PC-9 (cell line): ENCODE measurements around the gene KBTBD12. TPM values are rescaled to one million over a fixed set of nuclear protein-coding genes. Genes with fewer than 3 reads are reported as not detected.
"Not testable (repeated sequence)": the region's sequence is repeated elsewhere in the genome, so short reads cannot be mapped to it uniquely, and the experiment has no call there.

Experiments
- BruUV-seq: library from RNA; stranded (reverse); fragments of 400-500 nt; replicated peaks from 2 replicates; lab custom pipeline; 2021; lab: Mats Ljungman, UMichigan
- CTCF ChIA-PET: fragments of 300-600 bp; sonication (Branson Sonifier 250); formaldehyde crosslinking; loops from one replicate; lab custom pipeline; 2022; ENCODE audit warnings: antibody characterized with exemption; lab: Charles Lee
- POLR2A ChIA-PET: fragments of 300-600 bp; sonication (Branson Sonifier 250); formaldehyde crosslinking; loops from one replicate; lab custom pipeline; 2022; ENCODE audit warnings: antibody characterized with exemption; ENCODE audit not compliant: unreplicated experiment; lab: Charles Lee
- DNase-seq, 2 experiments: peaks; one replicate each; pipeline versions ENCODE4 v3.0.0 to v3.0.0-alpha.2; 2015 to 2022; ENCODE audit warnings: mixed read lengths in 1 of 2
- H2AFZ ChIP-seq: fragments of 200-600 bp; sonication (generic); 2 replicates; pipeline ENCODE4 v1.8.1; 2017; ENCODE audit warnings: antibody characterized with exemption
- H3F3A ChIP-seq: fragments of 200-600 bp; sonication (generic); 2 replicates; pipeline ENCODE4 v1.8.1; 2017; ENCODE audit warnings: antibody characterized with exemption, mild to moderate bottlenecking, low read depth; ENCODE audit not compliant: insufficient read depth
- H3K27ac ChIP-seq: fragments of 200-600 bp; sonication (generic); 2 replicates; pipeline ENCODE4 v1.6.1; 2016; ENCODE audit warnings: mixed run types
- H3K27me3 ChIP-seq: fragments of 200-600 bp; sonication (generic); 2 replicates; pipeline ENCODE4 v1.6.1; 2016; ENCODE audit warnings: low read depth, mixed run types; ENCODE audit not compliant: insufficient read depth
- H3K36me3 ChIP-seq: fragments of 200-600 bp; sonication (generic); 2 replicates; pipeline ENCODE4 v1.6.1; 2016; ENCODE audit warnings: low read depth, mixed run types
- H3K4me1 ChIP-seq: fragments of 200-600 bp; sonication (generic); replicated peaks from 2 replicates; pipeline ENCODE4 v1.6.1; 2016; ENCODE audit warnings: mixed run types; ENCODE audit not compliant: insufficient read depth
- H3K4me2 ChIP-seq: fragments of 200-600 bp; sonication (generic); 2 replicates; pipeline ENCODE4 v1.6.1; 2017; ENCODE audit warnings: mixed run types
- H3K4me3 ChIP-seq: fragments of 200-600 bp; sonication (generic); 2 replicates; pipeline ENCODE4 v1.6.1; 2016; ENCODE audit warnings: mixed run types
- H3K79me2 ChIP-seq: fragments of 200-600 bp; sonication (generic); 2 replicates; pipeline ENCODE4 v1.6.1; 2017; ENCODE audit warnings: low read depth, mixed run types
- H3K9me2 ChIP-seq: fragments of 200-600 bp; sonication (generic); 2 replicates; pipeline ENCODE4 v1.8.1; 2017; ENCODE audit warnings: mild to moderate bottlenecking; ENCODE audit not compliant: insufficient read depth
- H3K9me3 ChIP-seq: fragments of 200-600 bp; sonication (generic); 2 replicates; pipeline ENCODE4 v1.8.1; 2016; ENCODE audit warnings: low read depth; ENCODE audit not compliant: insufficient read depth
- H4K20me1 ChIP-seq: fragments of 200-600 bp; sonication (generic); 2 replicates; pipeline ENCODE4 v1.8.1; 2017; ENCODE audit not compliant: insufficient read depth
- CTCF ChIP-seq: fragments of 200-600 bp; sonication (generic); conservative IDR thresholded peaks from 2 replicates; pipeline ENCODE4 v1.6.1; 2017; ENCODE audit warnings: mixed run types, antibody characterized with exemption, mild to moderate bottlenecking, moderate library complexity
- EZH2 ChIP-seq: fragments of 200-600 bp; sonication (generic); IDR thresholded peaks from 2 replicates; pipeline ENCODE4 v1.8.0; 2017; ENCODE audit warnings: antibody characterized with exemption, low read depth
- intact Hi-C: fragments of 100-400 bp; cut with micrococcal nuclease; formaldehyde crosslinking; loops from one replicate; pipeline ENCODE4 v1.10.0; 2022; ENCODE audit not compliant: unreplicated experiment
- total RNA-seq: library from RNA; stranded (reverse); gene quantifications from 2 replicates; pipeline ENCODE4 v1.2.3, GENCODE V29; 2021

Gene KBTBD12
- total RNA-seq, 1 experiment from 2014 or later = 1.1 TPM

- Histone ChIP-seq H4K20me1 (no peaks in the 10 kb centered on the region), H3K36me3 (no peaks in the 10 kb centered on the region), H3K9me3 (no peaks in the 10 kb centered on the region), H3K9me2 (no peaks in the 10 kb centered on the region), H3F3A (no peaks in the 10 kb centered on the region), H3K79me2 (no peaks in the 10 kb centered on the region), H3K4me3 (no peak overlapping the region), H3K4me1 (no peaks in the 10 kb centered on the region), H3K4me2 (no peak overlapping the region), H3K27ac (no peak overlapping the region), H3K27me3 (no peaks in the 10 kb centered on the region), H2AFZ (no peak overlapping the region)
- no peak for DNase-seq
- TF ChIP-seq EZH2 (no peak), CTCF (no peak)
- intact Hi-C loops = no loop called here
- ChIA-PET CTCF (no interaction called here), POLR2A (no interaction called here)
- BruUV-seq = no TSS peak
Measured at GRCh38 chr3:127867986-127868385, 47.0 kb upstream of the KBTBD12 start.

- Histone ChIP-seq H3K4me1 (no peaks in the 10 kb centered on the region), H3K27ac (no peak overlapping the region), H3K27me3 (no peaks in the 10 kb centered on the region), H3K4me2 (no peak overlapping the region), H4K20me1 (no peaks in the 10 kb centered on the region), H2AFZ (no peak overlapping the region), H3K4me3 (no peak overlapping the region), H3K9me2 (no peaks in the 10 kb centered on the region), H3K9me3 (no peaks in the 10 kb centered on the region; the same call in 1 of the 2 replicates), H3K36me3 (no peaks in the 10 kb centered on the region), H3F3A (no peaks in the 10 kb centered on the region), H3K79me2 (no peaks in the 10 kb centered on the region)
- no TSS peak for BruUV-seq
- ChIA-PET POLR2A (no interaction called here), CTCF (no interaction called here)
- intact Hi-C loops = no loop called here
- TF ChIP-seq EZH2 (no peak), CTCF (no peak)
- no peak for DNase-seq
Measured at GRCh38 chr3:127870156-127870555, 44.9 kb upstream of the KBTBD12 start.

- H3K27me3 ChIP-seq, H3K9me2 ChIP-seq, H3K36me3 ChIP-seq, intact Hi-C loops, H3K4me3 ChIP-seq, CTCF ChIA-PET, H4K20me1 ChIP-seq, H3K4me2 ChIP-seq, H3K4me1 ChIP-seq, H2AFZ ChIP-seq, H3F3A ChIP-seq, BruUV-seq, H3K9me3 ChIP-seq, H3K79me2 ChIP-seq: not testable (repeated sequence)
- POLR2A ChIA-PET = interaction anchor here (0.6 kb wide), 1 partner anchor 174 kb away, joined by 5 read pairs; no protein-coding TSS in a partner anchor
- H3K27ac ChIP-seq = 0 out of 2 replicates have a peak overlapping the region, but pooled peaks have one; percentile 21
- DNase-seq = peak; percentile 15 to 71
Measured at GRCh38 chr3:127874097-127874496, 40.9 kb upstream of the KBTBD12 start.

- intact Hi-C loops = no loop called here
- Histone ChIP-seq H3K4me3 (no peak overlapping the region), H3F3A (no peaks in the 10 kb centered on the region), H3K27ac (no peak overlapping the region), H3K36me3 (no peaks in the 10 kb centered on the region), H2AFZ (no peak overlapping the region), H3K4me2 (no peak overlapping the region), H4K20me1 (no peaks in the 10 kb centered on the region), H3K9me3 (no peaks in the 10 kb centered on the region), H3K4me1 (no peaks in the 10 kb centered on the region), H3K79me2 (no peaks in the 10 kb centered on the region), H3K27me3 (no peaks in the 10 kb centered on the region), H3K9me2 (no peaks in the 10 kb centered on the region)
- CTCF ChIA-PET = no interaction called here
- no peak for DNase-seq
- POLR2A ChIA-PET = interaction anchor here (0.6 kb wide), 1 partner anchor 77 kb away, joined by 5 read pairs; no protein-coding TSS in a partner anchor
- BruUV-seq = no TSS peak
- no peak for TF ChIP-seq CTCF
- no peak for TF ChIP-seq EZH2
Measured at GRCh38 chr3:127881586-127881985, 33.4 kb upstream of the KBTBD12 start.
